Putamen (tissue), 1 donor: ENCODE data around the gene RIIAD1.
"Not testable (repeated sequence)": the region's sequence is repeated elsewhere in the genome, so short reads cannot be mapped to it uniquely, and the experiment has no call there.

Experiments used
- DNase-seq: peaks from one replicate; pipeline ENCODE4 v3.0.0-alpha.2; 2016; ENCODE audit warnings: low spot score

The RIIAD1 gene

GRCh38 chr1:151737026-151737425, 15.7 kb downstream of the RIIAD1 start:
- DNase-seq: no peak

GRCh38 chr1:151737479-151737878, 16.2 kb downstream of the RIIAD1 start:
- DNase-seq: no peak

- no peak for DNase-seq
These were observed 18.5 kb downstream of the RIIAD1 start for GRCh38 chr1:151739590-151740355.

- DNase-seq: no peak
These were observed 20.2 kb downstream of the RIIAD1 start for GRCh38 chr1:151741516-151741915.

- no peak for DNase-seq
These were observed 35.0 kb downstream of the RIIAD1 start for GRCh38 chr1:151756291-151756690.

- no peak for DNase-seq
These were observed 37.9 kb downstream of the RIIAD1 start for GRCh38 chr1:151759241-151759640.

- DNase-seq: no peak
These were observed 39.5 kb downstream of the RIIAD1 start for GRCh38 chr1:151760597-151761385.

GRCh38 chr1:151762941-151763921, 41.9 kb downstream of the RIIAD1 start, which contains the start of gene MRPL9:
Gene MRPL9, minus strand, starts transcription at chr1:151763496. Its CDS starts 17 bp downstream, at chr1:151763479.
- DNase-seq: peak; percentile 82

- no peak for DNase-seq
These were observed 42.7 kb downstream of the RIIAD1 start for GRCh38 chr1:151763990-151764389.

- not testable (repeated sequence) for DNase-seq
These were observed 47.2 kb downstream of the RIIAD1 start for GRCh38 chr1:151768351-151769066.

GRCh38 chr1:151769270-151769669, 47.9 kb downstream of the RIIAD1 start:
- DNase-seq: not testable (repeated sequence)

GRCh38 chr1:151773702-151774101, 52.4 kb downstream of the RIIAD1 start:
- DNase-seq: peak; percentile 81

- DNase-seq: no peak
These were observed 53.1 kb downstream of the RIIAD1 start for GRCh38 chr1:151774256-151774922.

GRCh38 chr1:151775894-151776664, 54.8 kb downstream of the RIIAD1 start:
- DNase-seq: no peak

GRCh38 chr1:151776665-151777062, 55.3 kb downstream of the RIIAD1 start:
- no peak for DNase-seq

- no peak for DNase-seq
These were observed 56.0 kb downstream of the RIIAD1 start for GRCh38 chr1:151777317-151777716.
